HT-29 (cell line): ENCODE data around the gene TCAP. TPM values are rescaled to one million over a fixed set of nuclear protein-coding genes. Genes with fewer than 3 reads are reported as not detected.
"Not testable (repeated sequence)": the region's sequence is repeated elsewhere in the genome, so short reads cannot be mapped to it uniquely, and the experiment has no call there.

Experiments
- DNase-seq: peaks from one replicate; pipeline ENCODE4 v3.0.0-alpha.2; 2015; ENCODE audit warnings: low spot score
- total RNA-seq: library from RNA; depleted of rRNA; stranded (reverse); fragments of >200 nt; shearing (Covaris generic); gene quantifications from 2 replicates; pipeline ENCODE4 v1.2.3, GENCODE V29; 2014; rRNA removed

Gene TCAP
- total RNA-seq, 1 experiment from 2014 or later, result 1.9 TPM

GRCh38 chr17:39703913-39704312 lies 38.8 kb downstream of the TCAP start:
- no peak for DNase-seq

- DNase-seq, result peak; percentile 36
Measured at GRCh38 chr17:39704821-39705551, 39.8 kb downstream of the TCAP start.

GRCh38 chr17:39705786-39706348 lies 40.7 kb downstream of the TCAP start:
- DNase-seq, result peak; percentile 95

- peak; percentile 26 for DNase-seq
Measured at GRCh38 chr17:39706383-39706782, 41.2 kb downstream of the TCAP start.

- DNase-seq, result peak; percentile 77
Measured at GRCh38 chr17:39706921-39707337, 41.8 kb downstream of the TCAP start.

- DNase-seq, result no peak
Measured at GRCh38 chr17:39709319-39709997, 44.3 kb downstream of the TCAP start.

- no peak for DNase-seq
Measured at GRCh38 chr17:39709998-39710964, 45.1 kb downstream of the TCAP start.

GRCh38 chr17:39711071-39711470 lies 45.9 kb downstream of the TCAP start:
- DNase-seq, result not testable (repeated sequence)

GRCh38 chr17:39711851-39712250 lies 46.7 kb downstream of the TCAP start:
- no peak for DNase-seq

- DNase-seq, result no peak
Measured at GRCh38 chr17:39714234-39714633, 49.1 kb downstream of the TCAP start.

- no peak for DNase-seq
Measured at GRCh38 chr17:39715375-39716072, 50.4 kb downstream of the TCAP start.

Other genes starting within 250 kb of the TCAP start
- 12.0 and 13.4 TPM in 2 replicates for gene MED1, start 214.1 kb upstream of the TCAP start, total RNA-seq
- 40.7 and 53.5 TPM in 2 replicates for gene CDK12, start 203.9 kb upstream of the TCAP start, total RNA-seq
- 0.13 TPM in 1 of 2 replicates, not detected in the other for gene NEUROD2, start 57.4 kb upstream of the TCAP start, total RNA-seq
- 14.8 and 16.0 TPM in 2 replicates for gene PPP1R1B, start 38.4 kb upstream of the TCAP start, total RNA-seq
- 50.8 and 54.2 TPM in 2 replicates for gene STARD3, start 28.2 kb upstream of the TCAP start, total RNA-seq
- gene PNMT, start 3.1 kb downstream of the TCAP start, total RNA-seq, result 0.25 and 0.65 TPM in 2 replicates
- 34.6 and 39.1 TPM in 2 replicates for gene PGAP3, start 22.7 kb downstream of the TCAP start, total RNA-seq
- 91.0 and 110 TPM in 2 replicates for gene ERBB2, start 34.7 kb downstream of the TCAP start, total RNA-seq
- 118 and 121 TPM in 2 replicates for gene MIEN1, start 65.2 kb downstream of the TCAP start, total RNA-seq
- gene GRB7, start 72.6 kb downstream of the TCAP start, total RNA-seq, result 127 and 142 TPM in 2 replicates
- 0.26 and 0.56 TPM in 2 replicates for gene IKZF3, start 199.0 kb downstream of the TCAP start, total RNA-seq
- not detected in 2 replicates for gene ZPBP2, start 202.9 kb downstream of the TCAP start, total RNA-seq